GM21786 (cell line): ENCODE results near the gene UQCRHL.
"Not testable (repeated sequence)": the region's sequence is repeated elsewhere in the genome, so short reads cannot be mapped to it uniquely, and the experiment has no call there.

Source experiments
- ATAC-seq: cut with Tn5 transposase; IDR thresholded peaks from one replicate; pipeline ENCODE4 v1.9.1; 2021; ENCODE audit not compliant: unreplicated experiment

Gene UQCRHL

DNA sequence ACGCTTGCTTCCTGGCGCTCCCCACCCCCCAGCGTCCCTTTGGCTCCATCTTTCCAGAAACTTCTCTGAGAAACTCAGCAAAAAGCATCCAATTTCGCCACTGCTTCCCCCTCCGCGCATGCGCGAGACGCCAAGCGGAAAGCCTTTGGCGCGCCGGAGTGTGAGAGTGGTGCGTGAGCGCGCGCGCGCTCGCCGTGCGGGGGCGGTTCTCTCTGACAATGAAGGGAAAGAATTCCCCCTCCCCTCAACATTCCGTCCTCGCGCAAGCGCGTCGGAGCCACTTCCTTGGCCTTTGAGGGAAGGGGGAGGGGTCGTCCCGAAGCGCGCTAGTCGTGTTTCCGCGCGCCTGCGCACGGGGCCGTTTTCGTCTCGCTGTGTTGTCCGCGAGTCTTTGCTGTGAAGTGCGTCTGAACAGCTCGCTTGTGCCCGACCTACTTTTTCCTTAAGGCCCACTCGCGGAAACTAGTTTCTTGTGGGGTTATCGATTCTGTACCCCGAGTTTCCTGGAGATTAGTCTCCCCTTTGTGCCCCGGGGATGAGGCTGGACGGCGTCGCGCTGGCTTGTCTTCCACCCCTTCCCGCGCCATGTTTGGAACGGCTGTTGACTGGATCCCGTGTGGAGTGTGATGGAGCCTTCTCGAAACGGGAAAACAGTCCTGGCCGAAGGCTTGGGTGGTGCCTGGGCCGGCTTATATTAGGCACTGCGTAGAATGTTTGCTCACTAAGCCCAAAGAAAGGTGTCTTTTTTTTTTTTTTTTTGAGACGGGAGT is 28.5 kb upstream of the UQCRHL start:
- peak; percentile 50 for ATAC-seq

DNA sequence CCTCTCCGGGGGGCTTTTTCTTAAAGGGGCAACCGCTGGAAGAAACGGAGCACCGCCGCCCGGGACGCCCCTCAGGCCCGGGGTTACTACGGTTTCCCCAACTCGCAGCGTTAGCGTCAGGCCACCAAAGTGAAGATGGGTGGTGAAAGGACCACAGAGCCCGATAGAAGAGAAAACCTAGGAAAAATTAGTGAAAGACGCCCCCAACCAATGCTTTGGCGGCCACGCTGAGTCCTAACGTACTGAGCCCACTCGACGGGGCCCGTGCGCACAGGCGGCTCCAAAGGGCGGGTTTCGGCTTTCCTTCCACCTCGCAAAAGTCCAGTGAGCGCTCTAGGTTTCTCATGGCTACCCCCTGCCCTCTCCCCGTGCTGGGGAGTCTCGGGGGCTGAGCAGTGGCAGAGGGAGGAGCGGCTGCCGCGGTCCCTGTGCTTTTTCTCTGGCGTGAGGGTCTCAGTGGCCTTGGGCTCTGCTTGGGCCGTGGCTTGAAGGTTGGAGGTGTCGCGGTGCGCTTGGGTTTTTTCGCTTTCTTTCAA is 27.8 kb upstream of the UQCRHL start:
- ATAC-seq = peak; percentile 3

- peak; percentile 32 for ATAC-seq
Observed at GRCh38 chr1:15834406-15835204, 27.2 kb upstream of the UQCRHL start.

GRCh38 chr1:15833842-15834405 is 26.5 kb upstream of the UQCRHL start:
- no peak for ATAC-seq

DNA sequence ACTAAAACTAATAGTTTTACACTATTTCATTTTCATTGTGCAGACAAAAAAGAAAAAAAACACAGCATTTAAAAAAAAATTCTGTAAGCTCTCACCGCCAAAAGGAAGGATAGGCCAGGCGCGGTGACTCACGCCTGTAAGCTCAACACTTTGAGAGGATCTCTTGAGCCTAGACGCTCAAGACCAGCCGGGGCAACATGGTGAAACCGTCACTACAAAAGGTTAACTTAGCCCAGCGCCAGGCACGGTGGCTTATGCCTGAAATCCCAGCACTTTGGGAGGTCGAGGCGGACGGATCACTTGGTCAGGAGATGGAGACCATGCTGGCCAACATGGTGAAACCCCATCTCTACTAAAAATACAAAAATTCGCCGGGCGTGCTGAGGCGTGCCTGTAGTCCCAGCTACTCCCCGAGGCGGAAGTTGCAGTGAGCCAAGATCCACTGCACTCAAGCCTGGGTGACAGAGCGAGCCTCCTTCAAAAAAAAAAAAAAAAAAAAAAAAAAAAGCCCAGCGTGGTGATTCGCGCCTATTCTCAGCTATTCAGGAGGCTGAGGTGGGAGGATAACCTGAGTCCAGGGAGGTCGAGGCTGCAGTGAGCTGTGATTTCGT is 25.7 kb upstream of the UQCRHL start:
- no peak for ATAC-seq

GRCh38 chr1:15830258-15830657 is 22.8 kb upstream of the UQCRHL start:
- ATAC-seq = no peak

DNA sequence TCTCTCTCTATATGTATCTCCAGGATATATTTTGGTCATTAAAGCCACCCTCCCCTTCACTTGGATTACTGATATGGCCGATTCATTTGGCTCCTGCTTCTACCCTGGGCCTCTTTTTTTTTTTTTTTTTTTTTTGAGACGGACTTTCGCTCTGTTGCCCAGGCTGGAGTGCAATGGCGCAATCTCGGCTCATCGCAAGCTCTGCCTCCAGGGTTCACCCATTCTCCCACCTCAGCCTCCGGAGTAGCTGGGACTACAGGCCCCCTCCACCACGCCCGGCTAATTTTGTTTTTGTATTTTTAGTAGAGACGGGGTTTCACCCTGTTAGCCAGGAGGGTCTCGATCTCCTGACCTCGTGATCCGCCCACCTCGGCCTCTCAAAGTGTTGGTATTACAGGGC is 21.5 kb upstream of the UQCRHL start:
- ATAC-seq = not testable (repeated sequence)

DNA sequence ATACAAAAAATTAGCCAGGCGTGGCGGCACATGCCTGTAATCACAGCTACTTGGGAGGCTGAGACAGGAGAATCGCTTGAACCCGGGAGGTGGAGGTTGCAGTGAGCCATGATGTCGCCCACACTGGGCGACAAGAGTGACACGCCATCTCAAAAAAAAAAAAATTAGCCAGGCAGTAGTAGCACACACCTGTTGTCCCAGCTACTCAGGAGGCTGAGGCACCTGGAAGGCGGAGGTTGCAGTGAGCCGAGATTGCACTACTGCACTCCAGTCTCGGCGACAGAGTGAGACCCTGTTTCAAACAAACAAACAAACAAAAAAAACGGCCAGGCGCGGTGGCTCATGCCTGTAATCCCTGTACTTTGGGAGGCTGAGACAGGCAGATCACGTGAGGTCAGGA is 20.1 kb upstream of the UQCRHL start:
- not testable (repeated sequence) for ATAC-seq

GRCh38 chr1:15826810-15827507 is 19.5 kb upstream of the UQCRHL start:
- no peak for ATAC-seq

DNA sequence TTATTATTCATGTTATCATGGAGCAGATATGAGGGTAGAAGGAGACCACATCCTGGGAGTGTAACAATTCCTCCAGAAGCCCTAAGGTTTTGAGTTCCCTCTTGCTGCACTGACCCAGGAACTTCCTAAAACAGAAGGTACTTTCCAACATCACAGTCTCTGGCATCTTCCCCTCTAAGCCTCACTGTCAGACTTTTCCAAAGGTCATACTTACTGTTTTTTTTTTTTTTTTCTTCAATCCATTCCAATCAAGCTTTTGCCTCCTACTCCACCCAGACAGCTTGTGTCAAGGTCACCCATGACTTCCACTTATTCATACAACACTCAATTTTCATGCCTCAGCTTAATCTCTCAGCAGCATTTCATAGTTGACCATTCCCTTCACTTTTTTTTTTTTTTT is 18.4 kb upstream of the UQCRHL start:
- ATAC-seq = no peak

DNA sequence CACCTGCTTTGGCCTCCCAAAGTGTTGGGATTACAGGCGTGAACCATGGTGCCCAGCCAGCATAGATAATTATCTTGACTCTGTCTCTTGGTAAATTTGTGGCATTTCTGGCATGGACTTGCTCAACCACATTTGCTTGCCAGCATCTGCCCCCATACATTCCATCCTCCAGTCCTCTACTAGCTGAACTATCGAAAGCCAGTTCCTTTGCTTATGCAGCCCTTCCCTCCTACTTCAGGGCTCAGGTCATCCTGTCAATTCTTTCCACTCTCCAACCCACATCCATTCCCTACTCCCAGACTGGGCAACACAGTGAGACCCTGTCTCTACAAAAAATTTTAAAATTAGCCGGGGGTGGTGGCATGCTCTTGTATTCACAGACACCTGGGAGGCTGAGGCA is 13.0 kb upstream of the UQCRHL start:
- no peak for ATAC-seq

GRCh38 chr1:15816674-15817073 is 9.2 kb upstream of the UQCRHL start:
- ATAC-seq = no peak

- ATAC-seq = no peak
Observed at GRCh38 chr1:15810073-15810472, 2.6 kb upstream of the UQCRHL start.

DNA sequence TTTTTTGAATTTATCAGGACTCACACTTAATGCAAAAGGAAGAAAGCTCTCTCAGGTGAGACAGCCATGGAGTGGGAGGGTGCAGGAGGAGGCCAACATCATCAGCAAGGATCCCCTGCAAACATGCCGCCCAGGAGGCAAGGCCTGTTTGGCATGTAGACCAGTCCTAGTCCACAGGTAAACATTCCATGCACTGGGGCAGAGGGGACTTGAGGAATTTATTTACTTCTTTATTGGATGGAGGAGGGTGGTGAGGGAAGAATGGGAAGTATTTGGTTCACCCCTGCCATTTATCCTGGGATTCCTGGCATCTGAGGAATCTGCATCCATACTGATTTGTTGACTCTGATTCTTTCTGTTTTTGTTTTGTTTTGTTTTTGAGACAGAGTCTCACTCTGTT is 1.5 kb upstream of the UQCRHL start:
- no peak for ATAC-seq

DNA sequence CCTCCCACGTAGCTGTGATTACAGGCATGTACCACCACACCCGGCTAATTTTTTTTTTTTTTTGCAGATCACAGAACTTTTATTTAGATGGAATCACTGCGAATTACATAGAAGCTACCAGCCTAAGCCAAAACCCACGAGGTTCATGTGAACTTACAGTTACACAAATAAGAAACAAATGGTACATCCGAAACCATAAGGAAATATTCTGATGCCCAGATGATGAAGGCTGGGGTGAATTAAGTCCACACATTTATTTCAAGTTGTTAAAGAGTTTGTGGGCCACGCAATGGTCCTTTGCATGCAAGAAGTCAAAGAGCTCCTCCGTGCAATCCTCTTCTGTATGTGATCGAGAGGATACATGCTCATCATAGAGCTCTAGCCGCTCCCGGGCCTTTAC is 328 bp downstream of the UQCRHL start:
- no peak for ATAC-seq

DNA sequence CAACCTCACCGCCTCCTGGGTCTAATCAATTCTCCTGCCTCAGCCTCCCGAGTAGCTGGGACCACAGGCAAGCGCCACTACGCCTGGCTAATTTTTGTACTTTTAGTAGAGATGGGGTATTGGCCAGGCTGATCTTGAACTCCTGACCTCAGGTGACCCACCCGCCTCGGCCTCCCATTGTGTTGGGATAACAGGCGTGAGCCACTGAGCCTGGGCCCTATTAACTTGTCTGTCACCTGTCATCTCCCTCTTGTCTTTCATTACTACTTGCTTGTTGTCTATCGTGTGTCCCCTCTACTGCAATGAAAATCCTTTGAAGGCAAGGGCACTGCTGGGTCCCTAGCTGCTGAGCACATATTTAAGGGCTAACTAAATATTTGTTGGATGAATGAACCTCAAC is 3.4 kb downstream of the UQCRHL start:
- ATAC-seq = no peak

DNA sequence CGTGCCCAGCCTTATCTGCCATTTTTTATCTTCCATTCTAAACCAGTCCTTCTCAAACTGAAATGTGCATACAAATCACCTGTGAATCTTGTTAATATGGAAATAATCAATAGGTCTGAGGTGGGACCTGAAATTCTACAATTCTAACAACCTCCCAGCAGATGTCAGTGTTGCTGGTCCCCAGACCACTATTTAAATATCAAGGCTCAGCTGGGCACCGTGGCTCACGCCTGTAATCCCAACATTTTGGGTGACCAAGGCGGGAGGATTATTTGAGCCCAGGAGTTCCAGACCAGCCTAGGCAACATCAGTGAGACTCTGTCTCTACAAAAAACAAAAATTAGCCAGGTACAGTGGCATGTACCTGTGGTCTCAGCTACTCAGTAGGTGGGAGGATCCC is 4.1 kb downstream of the UQCRHL start:
- no peak for ATAC-seq

- no peak for ATAC-seq
Observed at GRCh38 chr1:15802234-15802965, 5.0 kb downstream of the UQCRHL start.

DNA sequence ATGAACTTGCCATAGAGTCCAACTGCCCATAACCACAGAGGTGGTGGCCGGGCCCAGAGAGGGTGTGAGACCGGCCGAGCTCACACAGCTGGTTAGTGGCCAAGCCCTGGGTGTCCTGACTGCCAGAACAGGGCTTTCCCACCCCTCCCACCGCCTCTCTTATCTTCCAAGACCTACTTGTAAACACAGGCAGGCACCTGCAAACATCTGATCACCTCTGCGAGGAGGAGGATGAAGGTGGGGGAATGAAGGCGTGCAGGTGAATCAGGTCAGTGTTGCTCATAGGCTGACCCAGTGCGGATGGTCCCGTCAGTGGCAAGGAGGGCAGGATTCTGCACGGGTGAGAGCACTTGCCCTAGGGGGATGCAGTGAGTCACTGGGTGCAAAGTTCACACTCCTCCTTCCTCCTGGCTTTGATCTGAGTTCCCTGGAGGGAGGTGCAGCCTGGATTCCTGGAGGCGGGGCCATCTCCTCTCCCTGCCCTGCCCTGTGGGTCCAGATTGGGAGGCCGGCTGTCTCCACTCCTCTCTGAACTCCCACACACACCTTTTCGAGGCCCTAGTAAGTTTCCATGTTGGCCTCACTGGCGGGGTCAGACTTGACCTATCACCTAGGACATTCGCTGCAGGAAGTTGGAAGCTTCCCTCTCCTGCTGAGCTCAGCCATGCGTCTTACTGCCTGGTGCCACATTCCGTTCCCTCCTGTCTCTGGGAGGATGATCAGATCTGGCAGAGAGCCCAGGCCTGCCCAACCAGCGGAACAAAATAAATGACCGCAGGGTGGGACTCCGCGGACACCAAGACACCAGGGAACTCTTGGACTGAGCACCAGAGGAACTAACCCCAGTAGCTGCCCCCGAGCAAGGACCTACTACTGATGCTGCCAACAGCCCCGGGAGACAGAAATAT is 7.3 kb downstream of the UQCRHL start:
- no peak for ATAC-seq
